T follicular helper cell (primary cell): ENCODE results near the gene FOXC2.
A peak's percentile ranks its signal among the peaks of the same experiment; 100 is the strongest.

Experiments
- DNase-seq: peaks from one replicate; pipeline ENCODE4 v3.0.0-alpha.2; 2020; ENCODE audit warnings: low read depth
- total RNA-seq, 2 experiments: gene quantifications; one replicate each; lab custom pipeline; 2026; lab: John Stamatoyannopoulos, UW

Gene FOXC2
- total RNA-seq = 0 reads per million in 2 experiments

DNA sequence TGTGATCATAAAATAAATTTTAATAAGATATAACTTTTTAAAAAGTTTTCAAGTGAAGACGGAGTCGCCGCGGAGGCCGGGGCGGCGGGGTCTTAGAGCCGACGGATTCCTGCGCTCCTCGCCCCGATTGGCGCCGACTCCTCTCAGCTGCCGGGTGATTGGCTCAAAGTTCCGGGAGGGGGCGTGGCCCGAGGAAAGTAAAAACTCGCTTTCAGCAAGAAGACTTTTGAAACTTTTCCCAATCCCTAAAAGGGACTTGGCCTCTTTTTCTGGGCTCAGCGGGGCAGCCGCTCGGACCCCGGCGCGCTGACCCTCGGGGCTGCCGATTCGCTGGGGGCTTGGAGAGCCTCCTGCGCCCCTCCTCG lies at the start of gene FOXC2:
Gene FOXC2, plus strand, starts transcription at position 229 of the 365 bp plus-strand sequence. CDS start 507 bp downstream, outside the sequence.
- peak; percentile 26 for DNase-seq

DNA sequence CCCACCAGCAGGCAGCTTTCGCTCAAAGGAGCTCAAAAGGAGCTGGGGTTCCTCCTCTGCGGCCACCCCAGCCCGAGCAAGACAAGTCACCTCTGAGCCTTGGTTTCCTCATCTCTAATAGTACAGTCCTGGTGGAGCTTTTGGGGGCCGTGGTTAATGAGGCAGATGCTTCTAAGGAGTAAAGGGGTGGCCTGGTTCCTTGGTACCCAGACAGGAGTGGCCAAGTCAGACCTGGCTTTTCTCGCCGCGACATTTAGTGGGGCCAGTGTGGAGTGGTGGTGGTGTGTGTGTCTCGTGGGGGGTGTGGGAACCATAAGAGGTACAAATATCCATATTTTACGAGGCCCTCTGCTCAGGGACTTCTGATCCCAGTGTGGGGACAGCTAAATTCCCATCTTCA lies 49.6 kb upstream of the FOXC2 start:
- DNase-seq = no peak

DNA sequence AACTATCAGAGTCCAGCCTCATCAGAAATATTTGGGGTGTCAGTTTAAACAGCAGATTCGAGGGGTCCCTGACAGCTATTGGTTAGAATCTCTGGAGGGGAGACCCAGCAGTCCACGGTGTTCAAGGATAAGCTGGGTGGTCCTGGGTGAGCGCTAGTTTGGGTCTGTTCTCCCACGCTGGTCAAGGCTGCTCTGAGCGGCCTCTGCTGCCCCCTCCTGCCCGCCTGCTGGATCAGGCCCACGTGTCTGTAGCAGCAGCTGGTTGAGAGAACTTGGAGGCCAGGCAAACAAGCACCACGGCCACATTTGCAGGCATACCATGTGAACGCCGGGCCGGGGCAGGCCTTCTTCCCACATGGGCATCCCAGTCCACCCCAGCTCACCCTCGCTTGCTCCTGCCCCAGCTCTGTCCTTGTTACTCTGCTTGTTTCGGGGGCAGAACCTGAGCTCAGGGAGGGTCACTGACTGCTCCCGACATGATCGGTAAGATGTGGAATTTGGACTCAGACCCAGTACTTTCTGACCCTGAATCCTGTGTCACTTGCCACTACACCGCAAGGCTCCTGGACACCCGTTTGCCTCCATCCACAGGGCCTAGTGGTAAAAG lies 48.9 kb upstream of the FOXC2 start:
- DNase-seq = no peak

DNA sequence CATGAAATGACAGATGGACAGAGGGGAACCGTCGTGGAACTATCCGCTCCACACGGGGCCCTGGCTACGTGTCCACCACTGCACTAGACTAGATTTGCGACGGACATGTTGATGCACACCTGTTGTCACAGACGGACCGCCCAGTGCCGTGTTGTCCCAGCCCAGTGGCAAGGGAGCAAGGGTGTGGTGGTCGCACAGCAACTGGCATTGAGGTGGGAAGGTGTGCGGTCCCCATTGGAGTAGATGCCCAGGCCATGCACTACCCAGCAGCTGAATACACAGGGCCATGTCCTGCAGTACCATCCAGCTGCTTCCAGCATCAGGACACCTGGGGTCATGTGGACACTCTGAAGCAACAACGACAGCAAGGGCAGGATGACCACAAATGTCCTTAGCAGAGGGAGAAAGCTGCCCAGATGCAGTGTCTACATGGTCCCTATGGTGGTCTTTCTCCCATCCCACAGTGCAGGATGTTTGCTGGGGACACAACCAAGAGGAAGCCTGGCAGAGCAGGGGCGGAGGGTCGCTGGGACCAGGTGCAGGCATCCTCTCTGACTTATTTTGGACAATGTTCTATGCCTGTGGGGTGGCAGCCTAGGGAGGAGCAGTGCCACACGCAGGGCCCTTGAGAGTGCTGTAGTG lies 47.5 kb upstream of the FOXC2 start:
- DNase-seq = no peak

DNA sequence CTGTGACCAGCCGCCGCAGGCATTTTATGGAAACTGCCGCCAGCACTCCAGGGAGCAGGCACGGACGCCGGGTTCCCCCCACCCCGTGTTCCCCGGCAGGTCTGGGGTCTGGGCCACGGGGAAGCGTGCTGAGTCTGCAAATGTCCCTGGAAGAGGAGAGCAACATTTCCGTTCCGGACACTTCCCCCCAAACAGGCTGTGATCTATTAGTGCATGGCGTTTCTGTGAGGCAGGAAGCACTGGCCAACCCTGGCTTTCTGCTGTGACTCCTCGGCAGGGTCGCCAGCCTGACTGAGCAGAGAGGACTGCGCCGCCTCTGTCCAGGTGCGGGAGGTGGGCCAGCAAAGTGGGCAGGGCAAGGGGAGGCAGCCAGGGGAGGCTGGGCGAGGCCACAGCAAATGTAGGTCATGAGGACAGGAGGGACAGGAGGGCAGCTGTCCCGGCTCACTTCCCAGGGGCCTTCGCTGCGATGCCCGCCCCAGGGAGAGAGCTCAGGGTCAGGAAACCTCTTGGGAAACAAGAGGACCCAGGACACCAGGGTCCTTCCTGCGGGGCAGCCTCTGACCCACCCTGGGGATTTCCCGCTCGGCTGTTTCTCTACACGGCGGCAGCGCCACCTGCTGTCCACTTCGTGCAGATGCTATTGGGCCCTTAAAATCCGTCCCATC lies 46.8 kb upstream of the FOXC2 start:
- DNase-seq = peak; percentile 30

DNA sequence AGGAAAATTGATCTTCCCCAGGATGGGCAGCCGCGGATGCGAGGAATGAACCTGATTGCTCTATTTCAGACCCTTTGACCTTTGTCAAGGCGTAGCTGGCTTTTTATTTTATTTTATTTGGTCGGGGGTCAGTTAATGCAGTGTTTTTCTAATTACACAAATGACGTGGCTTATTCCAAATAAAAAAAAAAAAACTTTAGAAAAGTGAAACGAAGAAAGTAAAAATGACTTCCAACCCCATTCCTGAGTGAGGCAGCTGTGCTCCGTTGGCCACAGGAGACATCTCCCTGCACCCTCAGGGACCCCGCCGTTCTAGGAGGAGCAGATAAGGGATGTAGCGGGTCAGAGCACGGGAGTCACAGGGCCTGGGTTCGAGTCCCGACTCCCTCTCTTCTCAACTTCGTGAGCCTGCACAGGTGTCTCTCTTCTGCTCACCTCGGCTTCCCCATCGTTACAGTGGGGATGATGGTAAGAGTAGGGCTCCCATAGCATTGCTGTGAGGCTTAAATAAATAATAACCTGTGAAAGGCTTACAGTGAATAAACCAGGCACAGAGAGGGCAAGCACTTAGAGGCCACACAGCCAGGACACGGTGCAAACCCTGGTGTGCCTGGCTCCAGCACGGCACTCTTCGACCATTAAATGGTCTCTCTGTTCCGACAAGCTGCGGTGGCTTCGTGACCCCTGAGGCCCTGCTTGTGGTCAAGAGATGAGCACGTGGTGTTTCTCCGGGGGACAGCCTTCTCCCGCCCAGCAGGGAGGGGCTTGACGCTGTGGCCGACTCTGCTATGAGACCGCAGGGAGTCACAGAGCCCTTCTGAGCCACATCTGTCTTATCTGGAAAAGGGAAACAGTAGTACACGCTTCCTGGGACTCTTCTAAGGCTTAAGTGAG lies 46.1 kb upstream of the FOXC2 start:
- no peak for DNase-seq

DNA sequence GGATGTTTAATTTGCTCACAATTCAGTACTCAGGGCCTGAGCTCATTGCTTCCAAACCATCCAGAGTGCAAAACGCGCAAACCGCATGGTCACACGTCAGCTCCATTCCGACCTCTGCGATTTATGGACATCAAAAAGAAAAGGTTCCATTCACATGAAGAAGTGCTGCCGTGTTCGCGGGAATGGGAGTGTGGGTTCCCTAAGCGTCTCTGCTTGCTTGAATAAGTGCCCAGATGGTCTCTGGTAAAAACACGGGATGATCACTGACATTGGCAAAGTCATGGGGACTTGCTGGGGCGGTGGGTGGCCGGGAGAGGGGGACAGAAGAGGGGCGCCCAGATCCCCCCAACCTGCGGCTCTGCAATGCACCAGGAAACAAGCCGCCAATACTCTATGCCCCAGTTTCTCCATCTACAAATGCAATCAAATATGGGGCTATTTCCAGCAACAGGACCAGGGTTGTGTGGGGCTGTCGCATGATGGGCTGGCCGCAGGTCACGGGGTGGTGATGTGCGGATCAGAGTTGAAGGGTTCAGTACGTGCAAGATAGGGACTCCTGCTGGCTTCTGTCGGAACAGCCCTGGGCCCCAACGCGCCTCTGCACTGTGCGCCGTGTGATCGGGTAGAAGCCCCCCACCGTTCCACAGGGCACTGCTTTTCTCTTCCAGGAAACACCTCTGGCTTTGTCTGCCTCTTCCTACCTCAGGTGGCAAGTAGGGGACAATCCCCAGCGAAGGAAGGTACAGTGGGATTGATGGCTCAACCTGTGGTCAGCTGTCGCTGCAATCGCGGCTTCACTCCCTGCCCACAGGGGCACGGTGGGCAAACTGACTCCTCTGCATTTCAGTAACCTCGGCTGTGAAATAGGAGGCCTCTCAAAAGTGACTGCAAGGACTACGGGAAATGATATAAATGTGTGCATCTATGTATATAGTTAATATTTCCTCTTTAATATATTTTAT lies 45.1 kb upstream of the FOXC2 start:
- DNase-seq = no peak

DNA sequence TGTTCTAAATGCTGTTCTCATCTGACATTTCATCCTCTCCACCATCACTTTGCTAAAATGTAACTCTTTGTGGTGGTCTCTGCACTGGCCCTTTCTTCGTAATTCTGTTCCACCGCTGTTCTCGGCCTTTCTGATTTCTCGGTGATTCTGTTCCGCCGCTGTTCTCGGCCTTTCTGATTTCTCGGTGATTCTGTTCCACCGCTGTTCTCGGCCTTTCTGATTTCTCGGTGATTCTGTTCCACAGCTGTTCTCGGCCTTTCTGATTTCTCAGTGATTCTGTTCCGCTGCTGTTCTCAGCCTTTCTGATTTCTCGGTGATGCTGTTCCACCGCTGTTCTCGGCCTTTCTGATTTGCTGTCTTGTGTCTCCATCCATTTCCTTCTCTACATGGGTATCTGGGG lies 44.0 kb upstream of the FOXC2 start:
- no peak for DNase-seq

DNA sequence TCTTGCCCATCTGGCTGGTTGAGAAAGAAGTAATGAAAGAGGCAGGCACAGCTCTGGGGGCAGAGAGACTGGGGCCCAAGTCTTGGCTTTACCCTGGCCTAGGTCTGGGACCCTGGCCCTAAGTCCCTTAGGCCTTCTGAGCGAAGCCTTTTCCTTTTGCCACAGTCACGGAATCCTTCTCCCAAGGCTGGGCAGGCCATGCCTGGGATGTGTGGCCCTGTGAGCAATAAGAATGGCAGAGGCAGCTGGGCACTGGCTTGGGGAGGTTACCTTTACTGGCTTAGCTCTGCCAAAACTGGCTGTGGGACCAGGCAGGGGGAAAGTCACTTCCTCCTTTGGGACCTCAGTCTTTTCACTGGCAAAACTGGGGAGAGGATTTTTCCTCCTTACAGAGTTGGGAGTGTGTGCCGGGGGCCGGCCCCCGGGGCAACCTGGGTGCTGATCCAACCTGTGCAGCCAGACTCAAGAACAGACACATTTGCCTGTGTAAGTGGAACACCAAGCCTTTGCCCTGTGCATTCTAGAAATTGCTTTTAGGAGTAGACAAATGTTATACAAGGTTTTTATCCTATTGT lies 43.4 kb upstream of the FOXC2 start:
- DNase-seq = no peak

DNA sequence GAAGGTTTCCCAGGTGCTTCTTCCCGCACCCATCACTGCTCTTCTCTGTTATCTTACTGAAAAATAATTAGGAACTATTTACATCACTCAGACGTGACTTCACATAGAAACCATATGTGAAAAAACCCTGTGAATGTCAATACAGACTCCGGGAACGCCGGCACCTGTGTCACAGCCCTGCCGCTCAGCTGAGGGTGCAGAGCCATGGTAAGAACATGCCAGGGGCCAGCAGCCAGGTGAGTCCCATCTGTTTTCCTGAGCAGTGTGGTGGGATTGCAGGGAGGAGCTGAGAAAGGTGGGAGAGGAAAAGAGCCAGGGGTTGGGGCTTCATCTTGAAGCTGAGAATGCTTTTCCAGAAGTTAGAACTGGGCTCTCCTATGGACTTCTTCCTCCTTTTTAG lies 42.6 kb upstream of the FOXC2 start:
- no peak for DNase-seq

DNA sequence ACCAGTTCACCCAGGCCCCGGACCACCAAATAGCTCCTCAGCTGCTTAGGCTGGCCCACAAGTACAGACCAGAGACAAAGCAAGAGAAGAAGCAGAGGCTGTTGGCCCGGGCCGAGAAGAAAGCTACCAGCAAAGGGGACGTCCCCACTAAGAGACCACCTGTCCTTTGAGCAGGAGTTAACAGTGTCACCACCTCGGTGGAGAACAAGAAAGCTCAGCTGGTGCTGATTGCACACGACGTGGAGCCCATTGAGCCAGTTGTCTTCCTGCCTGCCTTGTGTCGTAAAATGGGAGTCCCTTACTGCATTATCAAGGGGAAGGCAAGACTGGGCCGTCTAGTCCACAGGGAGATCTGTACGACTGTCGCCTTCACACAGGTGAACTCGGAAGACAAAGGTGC lies 40.9 kb upstream of the FOXC2 start:
- DNase-seq = no peak

DNA sequence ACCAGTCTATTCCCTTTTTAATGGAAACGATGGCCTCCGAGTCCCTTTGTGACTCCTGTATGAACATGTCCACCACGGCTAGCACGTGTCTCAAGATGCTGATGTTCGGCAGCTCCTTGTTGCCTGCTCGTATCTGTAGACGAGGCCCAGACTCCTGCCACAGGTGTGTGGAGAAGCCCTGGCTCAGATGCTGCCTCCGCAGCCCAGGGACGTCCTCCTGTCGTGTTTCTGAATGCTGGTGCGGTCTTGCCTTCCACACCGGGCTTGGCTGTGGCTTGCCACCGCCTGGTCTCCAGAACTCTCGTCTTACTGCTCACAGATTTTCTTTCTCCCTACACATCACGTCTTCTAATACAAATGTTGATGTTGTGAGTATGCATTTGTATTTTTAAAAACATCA lies 39.3 kb upstream of the FOXC2 start:
- DNase-seq = no peak

DNA sequence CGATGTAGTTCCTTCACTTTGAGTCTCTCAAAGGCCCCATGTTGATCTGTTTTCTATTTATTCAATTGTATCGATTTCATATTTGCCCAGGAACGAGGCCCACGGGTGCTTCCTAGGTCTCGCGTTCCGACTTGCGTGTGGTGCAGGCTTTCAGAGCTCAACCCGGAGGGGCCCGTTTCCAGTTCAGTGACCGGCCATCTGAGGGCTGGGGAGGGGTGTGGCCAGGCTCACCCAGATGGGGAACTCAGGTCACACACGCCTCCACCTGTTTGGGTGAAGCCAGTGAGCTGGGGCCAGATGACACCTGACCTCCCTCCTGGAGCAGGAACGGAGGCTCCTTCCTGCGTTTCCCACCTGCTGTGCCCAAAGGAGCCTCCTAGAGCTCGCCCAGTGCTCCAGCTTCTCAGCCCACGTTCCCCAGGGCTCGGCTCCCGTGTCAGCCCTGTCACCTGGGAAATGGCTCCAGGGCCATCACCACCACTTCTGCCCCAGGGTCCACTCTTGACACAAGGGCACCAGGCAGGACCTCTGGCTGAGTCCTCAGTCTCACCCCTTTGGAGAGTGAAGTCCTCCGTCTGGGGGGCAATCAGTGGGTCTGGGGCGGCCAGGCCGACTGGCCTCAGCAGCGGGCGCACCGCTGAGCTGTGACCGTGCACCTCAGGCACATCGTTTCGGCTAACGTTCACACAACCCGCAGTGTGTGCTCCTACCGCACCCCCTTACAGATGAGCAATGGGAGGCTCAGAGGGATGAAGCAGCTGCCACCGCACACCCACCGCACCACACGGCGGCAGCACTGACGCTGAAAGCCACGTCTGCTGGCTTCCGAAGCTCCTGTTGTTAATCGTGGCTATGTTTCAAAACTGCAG lies 38.3 kb upstream of the FOXC2 start:
- DNase-seq = no peak

DNA sequence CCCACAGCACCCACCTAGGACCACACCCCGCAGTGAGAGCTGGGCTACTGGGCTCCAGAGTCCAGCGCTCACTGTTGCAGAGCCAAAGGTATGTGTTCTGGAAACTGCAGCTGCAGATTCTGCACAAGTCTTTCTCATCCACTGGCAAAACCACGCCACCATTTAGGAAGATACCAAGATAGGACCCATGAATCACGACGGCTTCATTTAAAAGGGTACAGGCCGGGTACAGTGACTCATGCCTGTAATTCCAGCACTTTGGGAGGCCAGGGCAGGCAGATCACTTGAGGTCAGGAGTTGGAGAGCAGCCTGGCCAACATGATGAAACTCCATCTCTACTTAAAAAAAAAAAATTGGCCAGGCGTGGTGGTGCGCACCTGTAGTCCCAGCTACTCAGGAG lies 37.5 kb upstream of the FOXC2 start:
- no peak for DNase-seq

DNA sequence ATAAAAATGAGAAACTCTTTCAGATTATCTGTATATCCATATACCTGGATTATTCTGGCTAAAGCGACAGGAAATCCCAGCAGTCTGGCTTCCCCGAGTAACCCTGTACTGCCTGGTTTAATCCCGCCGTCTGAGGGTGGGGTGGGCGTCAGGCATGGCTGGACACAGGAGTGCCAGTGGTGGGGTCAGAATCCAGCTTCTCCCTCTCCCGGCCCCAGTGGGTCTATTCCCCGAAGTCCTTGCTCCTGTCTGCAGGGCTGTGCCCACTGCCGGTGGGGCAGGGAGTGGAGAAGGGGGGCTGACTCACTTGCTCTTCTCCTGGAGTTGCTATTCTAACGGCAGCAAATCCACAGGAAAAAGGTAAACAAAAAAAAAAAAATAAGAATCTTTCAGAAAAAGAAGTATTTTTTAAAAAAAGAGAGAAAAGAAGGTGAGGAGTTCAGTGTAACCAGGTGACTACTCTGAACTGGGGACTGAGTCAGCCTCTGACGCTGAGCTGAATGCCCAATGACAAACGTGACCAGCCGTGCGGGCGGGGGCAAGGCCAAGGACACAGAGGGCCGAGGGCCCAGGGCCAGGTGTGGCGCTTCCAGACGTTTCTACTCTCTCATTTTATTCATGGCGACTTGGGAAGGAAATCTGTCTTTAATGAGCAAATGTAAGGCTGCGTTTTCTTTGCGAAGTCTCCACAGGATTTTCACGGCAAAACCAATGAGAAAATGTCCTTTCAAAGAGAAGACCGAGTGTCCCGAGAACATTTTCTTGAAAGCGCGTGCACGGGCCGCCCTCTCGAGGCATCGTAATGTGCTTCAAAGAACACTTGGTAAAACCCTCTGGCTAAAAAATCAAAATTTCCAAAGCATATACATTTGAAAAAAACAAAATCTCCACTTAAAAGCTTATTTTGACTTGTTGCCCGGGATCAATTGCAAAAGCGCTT lies 36.1 kb upstream of the FOXC2 start:
- DNase-seq = no peak

DNA sequence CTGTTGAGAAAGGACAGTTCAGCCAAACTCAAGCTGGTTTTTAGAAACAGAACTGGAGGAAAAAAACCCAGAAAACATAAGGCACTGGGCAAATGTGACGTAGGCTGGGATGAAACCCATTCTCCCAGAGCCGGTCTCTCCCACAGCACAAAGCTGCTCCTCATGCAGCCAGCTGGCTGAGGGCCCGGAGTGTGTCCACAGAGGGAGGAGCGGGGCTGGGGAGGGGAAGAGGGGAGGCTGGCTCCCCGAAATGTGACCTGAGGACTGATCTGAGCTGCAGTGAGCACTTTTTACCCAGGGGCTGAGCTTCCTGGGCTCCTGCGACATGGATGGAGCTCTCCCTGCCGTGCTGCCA lies 35.5 kb upstream of the FOXC2 start:
- DNase-seq = no peak

DNA sequence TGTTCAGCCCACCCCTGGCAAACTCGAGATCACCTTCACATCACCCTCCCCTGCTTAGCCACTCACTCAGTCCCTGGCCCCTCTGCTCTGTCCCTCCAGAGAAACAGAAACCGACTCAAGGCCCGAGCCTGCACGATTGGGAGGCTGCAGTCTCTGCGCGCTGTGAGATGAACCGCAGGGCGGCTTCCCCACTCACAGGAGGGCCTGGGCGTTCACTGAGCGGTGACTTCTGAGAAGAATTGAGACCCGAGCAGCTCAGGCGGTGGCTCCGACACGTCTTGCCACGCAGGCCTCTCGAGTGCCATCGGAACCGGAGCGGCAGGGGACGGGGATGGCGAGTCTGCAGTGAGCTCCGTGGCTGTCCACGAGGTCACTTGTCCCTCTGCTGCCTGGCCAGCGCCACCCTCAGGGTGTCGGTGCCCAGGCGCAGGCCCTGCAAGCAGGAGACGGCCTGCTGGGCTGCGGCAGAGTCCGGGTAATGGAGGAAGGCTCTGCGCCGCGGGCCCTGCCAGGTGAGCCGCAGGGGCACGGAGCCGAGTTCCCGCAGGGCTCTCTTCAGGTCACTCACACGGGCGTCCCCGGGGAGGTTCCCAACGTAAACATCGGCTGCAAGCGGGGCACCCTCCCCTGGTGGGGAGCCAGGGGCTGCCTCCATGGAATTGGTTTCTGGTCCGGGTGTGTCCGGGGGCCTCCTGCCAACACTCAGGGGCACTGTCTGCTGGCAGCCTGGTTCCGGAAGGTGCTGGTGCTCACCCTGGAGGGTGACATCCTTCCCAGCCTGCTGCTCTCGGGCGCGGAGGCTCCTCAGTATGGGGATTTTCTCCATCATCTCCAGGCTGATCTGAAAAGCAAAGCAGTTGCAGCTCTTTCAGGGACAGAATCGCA lies 34.7 kb upstream of the FOXC2 start:
- no peak for DNase-seq

DNA sequence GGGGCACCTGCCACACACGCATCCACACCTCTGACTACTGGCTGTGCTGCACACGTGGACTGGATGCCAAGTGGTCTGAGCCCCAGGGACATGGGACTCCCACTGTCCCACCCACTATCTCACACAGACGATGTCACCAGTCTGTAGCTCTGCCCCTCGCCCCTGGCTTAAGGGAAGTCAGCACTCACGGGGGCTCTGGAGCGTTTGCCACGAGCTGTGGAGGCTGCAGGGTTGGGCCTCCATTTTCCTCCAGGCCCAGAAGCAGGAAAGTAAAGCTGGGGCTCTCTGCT lies 34.2 kb upstream of the FOXC2 start:
- DNase-seq = no peak
